GM12891 (cell line): ENCODE results near the gene ZNF407.

ENCODE experiments used
- PAX5 ChIP-seq: IDR thresholded peaks from 2 replicates; pipeline ENCODE4 v1.6.1; 2011; ENCODE audit warnings: low read length, moderate library complexity, mild to moderate bottlenecking; ENCODE audit not compliant: insufficient read depth, severe bottlenecking
- POLR2A ChIP-seq: IDR thresholded peaks from 2 replicates; pipeline ENCODE4 v1.6.1; 2011; ENCODE audit warnings: low read depth, low read length, control low read depth
- POLR2AphosphoS5 ChIP-seq: IDR thresholded peaks from 2 replicates; pipeline ENCODE4 v1.6.1; 2011; ENCODE audit warnings: low read depth, low read length, control low read depth
- POU2F2 ChIP-seq: IDR thresholded peaks from 2 replicates; pipeline ENCODE4 v1.6.1; 2011; ENCODE audit warnings: low read depth, mild to moderate bottlenecking, control low read depth, low read length, moderate library complexity
- SPI1 ChIP-seq: IDR thresholded peaks from 2 replicates; pipeline ENCODE4 v1.6.1; 2011; ENCODE audit warnings: low read depth, low read length, control low read depth
- TAF1 ChIP-seq: IDR thresholded peaks from 2 replicates; pipeline ENCODE4 v1.6.1; 2011; ENCODE audit warnings: low read depth, low read length, control low read depth

DNA sequence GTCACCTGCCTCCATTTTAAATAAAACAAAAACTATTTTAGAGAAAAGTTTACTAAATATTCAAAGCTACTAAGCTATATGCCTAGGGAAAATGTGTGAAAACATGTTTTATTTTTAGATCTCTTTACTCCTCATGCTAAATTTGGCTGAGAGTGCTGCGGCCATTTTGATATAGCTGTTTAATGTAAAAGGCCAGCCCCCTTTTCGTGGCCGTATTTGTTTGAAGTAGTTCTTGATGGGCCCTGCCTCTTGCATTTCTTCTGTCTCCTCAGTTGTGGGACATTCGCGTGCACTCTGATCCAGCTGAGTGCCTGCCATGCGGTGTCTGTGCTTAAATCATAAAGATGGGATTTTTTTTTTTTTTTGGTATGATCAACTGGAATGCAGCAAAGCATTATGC lies 64.0 kb downstream of the ZNF407 start:
- TF ChIP-seq TAF1 (no peak), POLR2AphosphoS5 (no peak), POLR2A (no peak), SPI1 (no peak), PAX5 (no peak), POU2F2 (no peak)
